CMK (cell line): ENCODE results near the gene KSR2.
"Not testable (repeated sequence)": the region's sequence is repeated elsewhere in the genome, so short reads cannot be mapped to it uniquely, and the experiment has no call there.

ENCODE experiments used
- DNase-seq: peaks from one replicate; pipeline ENCODE4 v3.0.0-alpha.2; 2010; ENCODE audit warnings: low read depth

KSR2 gene

DNA sequence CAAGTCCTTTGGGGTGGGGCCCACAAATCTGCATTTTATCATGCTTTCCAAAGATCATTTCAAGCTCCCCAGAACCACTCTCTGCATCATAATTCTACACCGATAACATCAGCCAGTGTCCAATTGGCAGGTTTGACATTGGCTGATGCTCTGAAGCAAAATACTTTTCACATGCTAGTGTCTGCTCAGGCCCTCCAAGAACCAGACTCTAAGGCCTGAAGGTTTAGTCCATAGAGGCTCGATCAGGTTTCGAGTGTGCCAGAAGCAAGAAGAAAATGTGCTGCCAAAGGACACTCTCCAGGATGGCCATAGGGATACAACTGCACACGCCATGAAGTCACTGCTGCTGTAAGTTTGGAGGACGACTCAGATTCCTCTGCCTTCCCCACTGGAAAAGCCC, 280.3 kb downstream of the KSR2 start:
- no peak for DNase-seq

DNA sequence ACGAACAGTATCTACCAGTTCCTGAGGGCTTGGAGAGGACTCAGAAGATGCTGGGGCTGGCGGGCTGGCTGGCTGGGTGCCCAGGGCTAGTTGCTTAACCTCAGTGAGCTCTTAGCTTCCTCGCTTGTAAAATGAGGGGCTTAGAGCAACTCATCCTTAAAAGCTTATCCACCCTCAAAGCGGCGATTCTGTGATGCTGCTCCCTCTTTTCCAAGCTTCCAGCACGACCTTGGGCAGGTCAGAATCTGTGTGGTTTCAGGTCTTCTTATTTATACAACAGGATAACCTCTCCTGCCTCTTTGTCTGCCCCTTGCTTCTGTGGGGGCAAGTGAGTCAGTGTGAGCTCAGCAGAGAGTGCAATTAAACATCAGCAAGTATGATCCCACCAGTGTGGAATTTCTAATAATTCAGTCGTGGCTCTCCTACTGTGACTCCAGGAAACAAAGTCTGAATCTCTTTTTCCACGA, 281.8 kb downstream of the KSR2 start:
- DNase-seq, result no peak

DNA sequence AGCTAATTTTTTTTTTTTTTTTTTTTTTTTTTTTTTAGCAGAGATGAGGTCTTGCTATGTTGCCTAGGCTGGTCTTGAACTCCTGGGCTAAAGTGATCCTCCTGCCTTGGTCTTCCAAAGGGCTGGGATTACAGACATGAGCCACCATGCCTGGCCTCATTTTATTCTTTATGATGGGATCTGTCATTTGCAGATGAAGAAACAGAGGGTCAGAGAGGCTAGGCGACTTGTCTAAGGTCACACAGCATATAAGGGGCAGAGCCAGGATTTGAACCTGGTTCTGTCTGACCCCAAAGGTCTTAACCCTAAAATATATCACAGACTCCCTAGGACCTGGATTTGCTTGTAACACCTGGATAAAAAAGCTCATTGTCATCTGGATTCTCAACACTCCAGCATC, 282.6 kb downstream of the KSR2 start:
- no peak for DNase-seq

DNA sequence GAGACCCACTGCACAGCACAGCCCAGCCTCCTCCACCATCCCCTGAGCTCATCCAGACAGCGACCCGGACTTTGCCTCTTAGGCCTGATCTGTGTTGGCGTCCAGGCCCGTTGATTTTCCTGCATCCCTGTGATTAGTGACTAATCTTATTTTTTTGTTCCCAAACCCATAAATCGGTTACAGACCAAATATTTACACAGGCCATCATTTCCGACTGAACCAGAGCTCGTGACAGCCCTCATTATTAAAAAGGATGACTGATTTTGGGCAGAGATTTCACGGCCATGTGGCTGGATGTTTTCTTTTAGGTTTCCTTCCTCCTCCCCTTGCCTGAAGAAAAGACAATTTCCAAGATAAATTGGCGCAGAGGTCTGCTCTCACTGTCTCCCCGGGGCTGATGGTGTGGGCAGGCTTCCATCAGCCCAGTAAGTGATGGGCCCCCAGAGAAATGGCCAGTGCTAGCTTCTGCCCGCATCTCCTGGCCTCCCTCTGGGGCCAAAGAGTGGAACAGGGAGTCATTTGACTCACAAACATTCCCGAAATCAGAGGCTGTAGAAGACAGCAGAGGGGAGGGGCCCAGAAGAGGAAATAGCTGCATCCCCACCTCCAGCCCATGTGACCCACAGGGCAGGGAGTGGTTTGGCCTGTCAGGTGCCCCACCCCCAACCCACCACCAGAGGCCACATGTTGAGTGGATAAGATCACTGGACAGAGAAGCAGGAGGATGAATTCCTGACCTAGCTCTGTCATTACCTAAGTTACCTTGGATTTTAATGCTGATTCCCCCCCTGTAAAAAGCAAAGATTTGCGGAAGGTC, 283.5 kb downstream of the KSR2 start:
- no peak for DNase-seq

DNA sequence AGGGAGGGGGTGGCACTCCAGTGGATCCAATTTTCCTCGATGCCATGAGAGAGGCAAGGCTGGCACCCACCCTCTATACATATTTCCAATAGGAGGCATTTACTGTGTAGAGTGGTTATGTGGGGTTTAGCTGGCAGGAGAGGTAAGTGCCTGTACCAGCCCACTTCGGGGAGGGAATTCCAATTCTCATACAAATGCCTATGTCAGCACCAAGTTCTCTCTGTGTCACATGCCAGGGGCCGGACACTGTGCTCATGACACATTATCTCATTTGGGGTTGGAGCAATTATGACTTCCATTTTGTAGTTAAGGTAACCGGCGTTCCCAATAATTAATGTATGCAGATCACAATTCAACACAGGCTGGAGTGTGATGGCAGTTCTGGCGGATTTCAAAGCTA, 284.3 kb downstream of the KSR2 start:
- no peak for DNase-seq

DNA sequence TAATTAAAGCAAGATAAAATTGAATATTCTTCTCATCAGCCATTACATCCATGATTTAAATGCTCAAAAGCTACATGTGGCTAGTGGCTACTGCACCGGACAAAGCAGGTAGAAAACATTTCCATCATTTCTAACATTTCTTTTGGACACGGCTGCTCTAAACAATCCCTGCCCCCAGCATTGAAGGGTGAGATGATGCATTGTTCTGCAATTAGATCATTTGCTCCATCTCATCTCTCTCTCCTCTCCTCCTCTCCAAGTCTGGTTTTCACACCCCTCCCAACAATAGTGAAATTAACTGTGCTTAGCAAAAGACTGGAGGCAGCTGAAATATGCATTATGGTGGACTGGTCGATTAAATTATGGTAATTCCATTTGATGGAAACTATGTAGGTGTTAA, 288.5 kb downstream of the KSR2 start:
- no peak for DNase-seq

DNA sequence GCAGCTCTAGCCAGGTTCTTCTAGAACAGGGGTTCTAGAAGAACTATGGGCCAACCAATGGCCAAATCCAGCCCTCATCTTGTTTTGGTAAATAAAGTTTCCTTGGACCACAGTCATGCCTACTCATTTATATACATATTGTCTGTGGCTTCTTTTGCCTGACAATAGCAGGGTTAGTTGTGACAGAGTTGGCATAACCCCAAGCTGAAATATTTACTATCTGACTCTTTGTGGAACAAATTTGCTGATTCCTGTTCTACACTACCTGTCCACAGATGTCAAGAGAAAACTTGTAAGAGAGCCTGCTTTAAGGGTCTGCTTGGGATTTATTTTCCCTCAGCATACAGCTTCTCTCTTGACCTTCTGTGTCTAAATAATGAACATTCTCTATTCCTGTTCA, 289.0 kb downstream of the KSR2 start:
- DNase-seq, result no peak

DNA sequence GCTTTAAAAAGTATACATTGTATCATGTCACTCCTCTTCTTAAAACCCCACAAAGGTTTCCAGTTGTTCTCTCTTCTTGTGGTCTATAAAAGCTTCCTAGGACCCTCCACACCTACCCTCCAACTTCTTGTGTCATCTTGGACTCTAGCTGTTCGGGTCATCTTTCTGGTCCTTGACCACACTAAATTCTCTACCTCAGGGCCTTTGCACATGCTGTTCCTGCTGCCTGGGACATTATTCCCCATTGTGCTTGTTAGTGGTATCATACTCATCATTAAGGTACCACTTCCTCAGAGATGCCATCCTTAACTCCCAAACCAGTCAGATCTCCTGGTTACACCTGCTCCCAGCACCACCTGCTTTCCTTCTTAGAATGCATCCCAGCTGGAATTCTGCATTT, 294.0 kb downstream of the KSR2 start:
- DNase-seq, result no peak

DNA sequence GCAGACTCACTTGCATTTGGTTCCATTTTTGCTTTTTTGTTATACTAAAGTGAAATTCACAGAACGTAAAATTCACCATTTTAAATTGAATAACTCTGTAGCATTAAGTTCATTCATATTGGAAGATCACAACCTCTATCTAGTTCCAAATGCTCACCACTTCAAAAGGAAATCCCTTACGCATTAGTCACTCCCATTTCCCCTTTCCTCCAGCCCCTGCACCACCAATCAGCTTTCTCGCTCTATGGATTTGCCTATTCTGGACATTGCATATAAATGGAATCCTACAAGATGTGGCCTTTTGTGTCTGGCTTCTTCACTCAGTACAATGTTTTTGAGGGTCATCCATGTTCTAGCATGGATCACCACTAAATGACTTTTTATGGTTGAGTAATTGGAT, 294.5 kb downstream of the KSR2 start:
- DNase-seq, result no peak

DNA sequence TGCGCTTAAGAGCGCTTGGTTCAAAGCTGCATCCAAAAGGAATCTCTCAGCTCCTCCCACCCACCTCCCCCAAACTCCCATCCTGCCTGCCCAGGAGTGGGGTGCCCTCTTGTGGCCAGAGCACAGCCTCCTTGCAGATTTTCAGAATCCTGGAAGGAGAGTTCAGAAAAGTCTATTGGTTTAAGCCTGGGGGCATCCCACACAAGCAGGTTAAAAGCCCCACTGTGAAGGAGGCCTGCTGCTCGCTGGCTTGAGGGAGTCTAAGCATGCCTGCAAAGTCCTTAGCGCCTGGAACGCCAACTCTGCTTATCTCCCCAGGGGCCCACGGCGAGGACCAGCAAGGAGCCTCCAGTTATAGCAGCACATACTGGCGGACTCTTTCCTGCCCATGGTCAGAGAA, 297.1 kb downstream of the KSR2 start:
- peak; percentile 5 for DNase-seq

DNA sequence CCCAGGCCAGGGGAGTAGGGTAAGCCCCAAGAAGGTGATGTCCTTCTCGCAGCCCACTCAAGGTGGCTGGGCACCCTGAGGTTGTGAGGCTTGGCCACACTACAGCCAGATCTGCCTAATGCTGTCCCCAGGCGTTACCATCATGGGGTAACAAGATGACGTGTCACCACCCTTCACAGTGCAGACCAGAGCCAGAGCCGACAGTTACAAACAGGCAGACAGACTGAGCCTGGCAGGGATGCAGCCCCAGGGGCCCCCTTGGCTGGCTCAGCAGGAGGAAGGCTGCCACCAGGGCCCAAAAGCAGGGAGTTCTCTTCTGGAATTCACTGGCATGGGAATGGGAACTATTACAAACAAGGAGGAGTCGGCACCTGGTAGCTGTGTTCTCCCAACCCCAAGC, 304.6 kb downstream of the KSR2 start:
- no peak for DNase-seq

DNA sequence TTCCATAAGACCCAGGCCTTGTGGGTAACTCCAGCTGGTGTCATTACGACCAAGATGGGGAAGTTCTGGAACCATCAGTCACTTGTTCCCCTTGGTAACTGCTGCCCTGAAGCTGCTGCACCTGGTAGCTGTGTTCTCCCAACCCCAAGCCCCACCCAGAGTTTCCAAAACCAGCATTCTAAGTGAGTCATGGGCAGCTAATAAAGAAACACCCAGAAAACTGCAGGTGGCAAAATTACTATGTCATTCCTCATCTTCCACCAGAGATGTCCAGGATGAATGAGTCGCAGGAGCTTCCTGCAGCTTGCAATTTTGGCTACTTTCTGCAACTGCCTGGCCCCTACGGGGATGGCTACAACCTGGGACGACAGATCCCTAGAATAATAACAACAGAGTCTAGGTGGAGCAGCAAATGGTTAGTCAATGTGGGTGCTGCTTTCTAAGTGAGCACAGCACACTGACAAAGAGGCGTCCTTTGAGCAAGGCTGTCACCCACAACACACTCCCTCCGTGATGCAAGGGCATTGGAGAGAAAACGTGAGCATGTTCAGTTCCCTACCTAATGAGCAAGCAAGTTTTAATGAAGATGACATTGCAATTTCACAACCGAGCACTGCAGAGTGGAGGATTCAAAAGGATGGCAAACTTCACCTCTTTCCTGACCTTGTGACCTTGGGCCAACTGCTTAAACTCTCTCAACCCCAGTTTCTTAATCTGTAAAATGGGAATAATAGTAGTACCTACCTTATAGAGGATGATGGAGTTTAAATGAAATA, 306.0 kb downstream of the KSR2 start:
- DNase-seq, result no peak

DNA sequence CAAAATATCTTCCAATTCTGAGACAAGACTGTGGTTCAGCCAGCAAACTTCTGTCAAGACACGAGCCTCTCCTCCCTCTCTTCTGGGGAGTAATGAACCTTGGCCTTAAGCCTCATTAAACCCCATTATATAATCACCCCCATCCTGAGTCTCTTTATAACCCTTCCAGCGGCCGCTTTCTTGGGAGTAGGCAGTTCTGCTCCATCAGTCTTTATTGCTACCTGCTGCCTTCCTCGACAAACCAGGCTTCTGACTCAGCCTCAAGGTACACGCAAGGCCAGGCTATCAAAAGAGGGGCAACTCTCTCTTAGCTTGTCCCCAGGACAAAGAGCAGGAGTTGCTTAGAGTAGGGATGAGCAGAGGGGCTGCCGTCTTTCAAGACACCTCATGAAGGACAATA, 306.6 kb downstream of the KSR2 start:
- DNase-seq, result no peak

DNA sequence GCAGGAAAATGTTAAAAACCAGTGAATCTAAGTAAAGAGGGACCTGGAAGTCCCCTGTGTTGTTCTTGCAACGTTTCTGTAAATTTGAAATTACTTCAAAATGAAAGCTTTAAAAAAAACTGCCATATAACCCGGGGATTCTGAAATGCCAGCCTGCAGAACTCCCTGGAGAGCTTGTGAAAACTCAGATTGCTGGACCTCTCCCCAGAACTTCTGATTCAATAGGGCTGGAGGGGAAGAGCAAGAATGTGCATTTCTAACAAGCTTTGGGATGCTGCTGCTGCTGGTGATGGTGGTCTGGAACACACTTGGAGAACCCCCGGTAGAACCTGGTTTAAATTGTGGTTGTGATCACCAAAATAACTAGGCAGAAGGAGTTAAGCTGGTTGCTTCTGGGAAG, 307.3 kb downstream of the KSR2 start:
- no peak for DNase-seq

DNA sequence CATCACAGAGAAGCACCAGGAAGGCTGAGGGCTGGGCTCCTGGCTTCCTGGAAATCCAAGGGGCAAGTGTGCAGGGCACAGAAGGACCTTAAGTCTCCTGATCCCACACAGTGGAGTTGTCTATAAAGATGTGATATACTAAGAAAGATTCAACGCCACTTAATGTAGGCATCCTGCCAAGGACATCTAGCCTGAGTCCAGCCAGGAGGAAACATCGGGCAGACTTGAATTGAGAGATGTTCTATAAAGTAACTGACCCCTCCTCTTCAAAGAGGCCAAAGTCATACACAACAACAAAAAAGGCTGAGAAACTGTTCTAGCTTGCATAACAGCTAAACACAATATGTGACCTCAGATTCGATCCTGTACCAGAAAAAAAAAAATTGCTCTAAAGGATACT, 307.9 kb downstream of the KSR2 start:
- no peak for DNase-seq

DNA sequence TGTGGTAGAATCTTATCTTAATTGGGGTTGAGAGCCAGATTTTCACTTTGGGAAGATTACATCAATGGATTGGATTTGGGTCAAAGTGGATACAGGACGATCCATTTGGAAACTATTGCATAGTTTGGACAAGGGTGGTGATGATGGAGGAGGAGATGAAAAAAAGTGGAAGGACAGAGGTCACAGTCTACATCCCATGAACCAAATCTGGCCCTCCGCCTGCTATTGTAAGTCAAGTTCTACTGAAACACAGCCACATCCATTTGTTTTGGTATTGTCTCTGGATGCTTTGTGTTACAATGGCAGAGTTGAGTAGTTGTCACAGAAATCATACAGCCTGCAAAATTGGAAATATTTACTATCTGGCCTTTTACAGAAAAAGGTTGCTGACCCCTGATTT, 310.6 kb downstream of the KSR2 start:
- no peak for DNase-seq

DNA sequence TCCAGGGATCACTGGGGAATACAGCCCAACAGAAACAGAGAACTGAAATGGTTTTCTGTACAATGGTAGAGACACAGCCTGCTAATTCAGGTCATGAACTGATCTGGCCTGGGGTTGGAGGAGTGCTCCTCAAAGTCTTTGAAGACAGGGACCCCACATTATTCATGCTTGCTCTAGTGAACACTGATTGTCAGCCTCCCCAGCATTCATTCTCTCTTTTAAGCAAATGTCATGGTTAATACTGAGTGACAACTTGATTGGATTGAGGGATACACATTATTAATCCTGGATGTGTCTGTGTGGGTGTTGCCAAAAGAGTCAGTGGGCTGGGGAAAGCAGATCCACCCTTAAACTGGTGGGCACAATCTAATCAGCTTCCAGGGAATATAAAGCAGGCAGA, 319.0 kb downstream of the KSR2 start:
- DNase-seq, result no peak

DNA sequence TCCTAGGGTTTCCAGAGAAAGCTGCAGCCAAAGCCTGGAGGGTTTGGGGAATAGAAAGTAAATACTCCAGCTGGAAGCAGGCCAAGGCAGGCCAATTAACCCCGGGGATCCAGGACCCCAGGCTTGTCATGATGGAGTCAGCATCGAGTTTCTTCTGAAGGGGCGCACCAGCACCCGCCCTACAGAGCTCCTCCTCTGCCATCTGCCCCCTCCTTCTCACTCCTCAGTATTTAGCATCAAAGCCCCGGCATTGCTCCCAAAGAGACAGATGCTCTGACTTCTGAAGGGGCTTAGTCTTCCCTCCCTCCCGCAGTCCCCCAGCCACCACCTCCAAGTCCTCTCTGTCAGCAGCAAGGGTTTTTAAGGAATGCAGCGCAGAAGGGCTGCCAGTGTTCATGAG, 322.3 kb downstream of the KSR2 start:
- no peak for DNase-seq

DNA sequence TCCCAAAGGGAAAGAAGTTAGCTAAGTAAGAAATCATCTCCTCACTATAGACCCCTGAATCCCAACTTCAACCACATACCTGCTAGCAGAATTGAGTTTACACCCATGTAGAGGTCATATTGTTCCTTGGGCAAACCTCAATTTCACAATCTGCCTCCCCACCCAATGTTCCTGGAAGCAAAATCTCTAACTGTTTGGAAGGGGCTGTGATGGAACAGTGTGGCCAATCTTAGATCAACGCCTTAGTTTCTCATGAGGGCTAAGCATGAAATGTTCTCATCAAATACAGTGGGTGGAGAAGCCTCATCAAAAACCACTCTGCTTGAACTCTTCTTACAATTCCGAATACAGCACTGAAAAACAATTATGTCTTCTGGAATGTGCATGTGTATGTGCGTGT, 323.3 kb downstream of the KSR2 start:
- DNase-seq, result no peak

DNA sequence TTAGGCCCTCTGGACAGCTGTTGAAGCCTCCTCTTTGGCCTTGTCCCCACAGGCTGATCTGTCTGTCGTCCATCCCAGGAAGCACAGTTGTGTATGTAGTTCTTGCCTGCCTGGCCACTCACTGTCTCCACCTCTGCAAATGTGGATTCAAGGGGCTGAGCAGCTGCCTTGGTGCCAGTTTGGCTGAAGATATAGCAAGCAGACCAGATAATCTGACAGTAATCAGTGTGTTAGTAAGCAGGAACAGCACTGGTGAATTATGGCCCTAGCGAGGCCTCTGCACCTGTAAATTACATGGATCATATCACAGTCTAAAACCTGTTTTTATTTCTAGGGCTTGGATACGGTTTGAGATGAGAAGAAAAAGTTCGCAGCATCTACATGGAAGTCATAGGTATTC, 324.8 kb downstream of the KSR2 start:
- no peak for DNase-seq

DNA sequence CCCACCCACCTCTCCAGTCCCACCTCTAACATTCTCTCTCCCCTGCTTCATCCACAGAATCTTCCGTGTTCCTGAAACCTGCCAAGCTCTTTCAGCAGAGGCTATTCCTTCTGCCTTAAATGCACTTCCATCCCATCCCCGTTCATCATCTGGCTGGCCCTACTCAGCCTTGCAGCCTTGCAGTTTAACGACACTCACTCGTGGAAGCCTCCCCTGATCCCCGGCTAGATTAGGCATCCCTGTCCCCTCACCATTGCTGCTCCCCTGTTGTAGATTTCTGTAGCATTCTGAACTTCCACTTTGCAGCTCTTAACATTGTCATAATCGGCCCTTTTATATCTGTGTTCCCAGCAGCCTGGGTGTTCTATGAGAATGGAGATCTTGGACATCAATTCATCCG, 326.9 kb downstream of the KSR2 start:
- DNase-seq, result no peak

DNA sequence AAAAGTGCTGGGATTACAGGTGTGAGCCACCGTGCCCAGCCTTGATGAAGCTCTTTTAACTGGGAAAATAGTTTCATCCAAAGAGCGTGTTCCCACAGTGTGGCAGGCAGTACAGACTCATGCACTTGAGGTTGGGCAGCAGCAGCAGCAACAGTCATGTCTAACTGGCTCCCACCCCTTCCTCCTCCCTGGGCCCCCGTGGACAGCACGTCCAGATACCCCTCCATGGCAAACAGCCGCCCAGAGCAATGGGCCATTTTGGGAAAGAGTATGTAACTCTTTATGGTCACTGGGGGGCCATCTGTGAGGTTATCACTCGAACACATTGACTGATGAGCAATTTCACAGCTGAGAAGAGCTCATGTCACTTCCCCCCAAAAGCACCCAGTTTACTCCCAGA, 328.3 kb downstream of the KSR2 start:
- no peak for DNase-seq

DNA sequence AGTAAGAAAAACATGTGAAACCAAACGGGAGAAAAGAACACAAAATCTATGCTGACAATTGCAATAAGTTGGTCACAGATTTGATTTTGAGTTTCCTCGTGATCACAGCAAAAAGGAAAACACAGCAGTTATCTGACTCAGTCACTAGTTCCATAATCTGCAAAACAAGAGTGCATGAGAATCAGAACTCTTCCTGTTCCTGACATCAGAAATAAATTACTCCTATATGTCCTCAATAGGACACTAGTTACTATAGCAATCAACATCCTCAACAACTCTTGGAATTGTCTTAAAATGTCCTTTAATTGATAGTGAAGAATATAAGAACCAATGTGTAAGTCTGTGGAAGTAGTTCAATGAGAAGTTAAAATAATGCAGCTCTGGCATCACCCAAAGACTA, 339.3 kb downstream of the KSR2 start:
- DNase-seq, result no peak

DNA sequence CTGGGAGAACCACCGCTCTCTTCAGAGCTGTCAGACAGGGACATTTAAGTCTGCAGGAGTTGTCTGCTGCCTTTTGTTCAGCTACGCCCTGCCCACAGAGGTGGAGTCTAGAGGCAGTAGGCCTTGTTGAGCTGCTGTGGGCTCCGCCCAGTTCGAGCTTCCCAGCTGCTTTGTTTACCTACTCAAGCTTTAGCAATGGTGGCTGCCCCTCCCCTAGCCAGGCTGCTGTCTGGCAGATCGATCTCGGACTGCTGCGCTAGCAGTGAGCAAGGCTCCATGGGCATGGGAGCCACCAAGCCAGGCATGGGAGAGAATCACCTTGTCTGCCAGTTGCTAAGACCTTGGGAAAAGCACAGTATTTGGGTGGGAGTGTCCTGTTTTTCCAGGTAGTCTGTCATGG, 340.1 kb downstream of the KSR2 start:
- not testable (repeated sequence) for DNase-seq
